HepG2 (cell line): ENCODE results near the gene SV2A. TPM values are rescaled to one million over a fixed set of nuclear protein-coding genes. Genes with fewer than 3 reads are reported as not detected.

Experiments
- ATAC-seq: fragments of 200-7000 bp; cut with Tn5 transposase; 3 replicates; pipeline ENCODE4 v1.9.1; 2020; ENCODE audit warnings: mild to moderate bottlenecking, moderate library complexity
- BruUV-seq: library from RNA; stranded (reverse); fragments of 400-500 nt; replicated peaks from 2 replicates; lab custom pipeline; 2021; lab: Mats Ljungman, UMichigan
- CTCF ChIA-PET: fragments of 300-600 bp; formaldehyde crosslinking; extraction: SDS; loops from one replicate; lab custom pipeline; 2021; ENCODE audit warnings: low total read pairs, inconsistent platforms, low intra/inter-chr PET ratio; lab: Yijun Ruan, JAX
- POLR2A ChIA-PET: fragments of 350-600 bp; sonication (Branson Sonifier 250); formaldehyde crosslinking; loops from one replicate; lab custom pipeline; 2020; ENCODE audit warnings: antibody characterized with exemption, inconsistent platforms; lab: Yijun Ruan, JAX
- DNase-seq: peaks from one replicate; pipeline ENCODE4 v3.0.0-alpha.2; 2015; ENCODE audit warnings: low spot score
- FAIRE-seq: peaks from 3 replicates; lab custom pipeline; 2011; peaks lifted over from hg19 to GRCh38; lab: Jason Lieb, UNC
- H2AFZ ChIP-seq: one replicate; pipeline ENCODE4 v1.6.1; 2011; ENCODE audit warnings: low read length, inconsistent platforms
- H3K27ac ChIP-seq: fragments of 300-600 bp; 3 replicates; pipeline ENCODE4 v1.8.0; 2011; ENCODE audit warnings: mixed run types, mild to moderate bottlenecking, mixed read lengths, low read length, inconsistent platforms; ENCODE audit not compliant: insufficient read depth; ENCODE audit errors: extremely low read length
- H3K27me3 ChIP-seq, 2 experiments: fragments of 200-600 bp in 1 of 2; 2 replicates in 1 of 2; 3 replicates in 1 of 2; pipeline versions ENCODE4 v1.6.0 to v1.8.0; 2011; ENCODE audit warnings: low read length in 2 of 2, mild to moderate bottlenecking in 2 of 2, moderate library complexity in 2 of 2, inconsistent platforms in 1 of 2; ENCODE audit not compliant: insufficient read depth in 2 of 2, control insufficient read depth in 1 of 2
- H3K36me3 ChIP-seq, 2 experiments: fragments of 200-600 bp in 1 of 2; replicated peaks in 1 of 2; 2 replicates in 1 of 2; 3 replicates in 1 of 2; pipeline versions ENCODE4 v1.5.1 to v1.8.0; 2011; ENCODE audit warnings: low read length in 2 of 2, inconsistent platforms in 1 of 2; ENCODE audit not compliant: insufficient read depth in 2 of 2, control insufficient read depth in 1 of 2
- H3K4me1 ChIP-seq: 2 replicates; pipeline ENCODE4 v1.5.1; 2012; ENCODE audit warnings: low read length, inconsistent platforms; ENCODE audit not compliant: insufficient read depth
- H3K4me2 ChIP-seq: 2 replicates; pipeline ENCODE4 v1.6.0; 2011; ENCODE audit warnings: low read depth, low read length, inconsistent platforms
- H3K4me3 ChIP-seq, 3 experiments: fragments of 200-600 bp in 1 of 3; sonication (generic), shearing (Covaris generic) in 1 of 3; replicated peaks in 1 of 3; 2 replicates each; pipeline ENCODE4 v1.5.1; 2011 to 2016; ENCODE audit warnings: low read length in 3 of 3, inconsistent platforms in 2 of 3, low read depth in 2 of 3, mild to moderate bottlenecking in 2 of 3, control low read depth in 1 of 3, mixed read lengths in 1 of 3; ENCODE audit not compliant: insufficient read depth in 1 of 3
- H3K79me2 ChIP-seq: one replicate; pipeline ENCODE4 v1.6.1; 2011; ENCODE audit warnings: low read length, inconsistent platforms; ENCODE audit not compliant: insufficient read depth
- H3K9ac ChIP-seq: 2 replicates; pipeline ENCODE4 v1.6.0; 2011; ENCODE audit warnings: mild to moderate bottlenecking, low read depth, low read length, inconsistent platforms; ENCODE audit not compliant: insufficient read depth
- H3K9me3 ChIP-seq: 2 replicates; pipeline ENCODE4 v1.5.1; 2012; ENCODE audit warnings: mild to moderate bottlenecking, low read length
- H4K20me1 ChIP-seq: 2 replicates; pipeline ENCODE4 v1.6.0; 2011; ENCODE audit warnings: inconsistent platforms, mild to moderate bottlenecking, low read length, moderate library complexity; ENCODE audit not compliant: insufficient read depth
- HNRNPK ChIP-seq: fragments of 200-400 bp; formaldehyde crosslinking; IDR thresholded peaks from 2 replicates; pipeline ENCODE4 v1.6.1; 2018; ENCODE audit warnings: low read length, low read depth, moderate library complexity, mild to moderate bottlenecking; ENCODE audit not compliant: poor library complexity, severe bottlenecking
- HOXD1 ChIP-seq: sonication (generic); formaldehyde crosslinking; IDR thresholded peaks from 2 replicates; pipeline ENCODE4 v1.5.0; 2020; ENCODE audit warnings: missing genetic modification reagents
- MED8 ChIP-seq: sonication (generic); formaldehyde crosslinking; IDR thresholded peaks from 2 replicates; pipeline ENCODE4 v1.8.1; 2023; ENCODE audit warnings: mild to moderate bottlenecking, missing genetic modification reagents; ENCODE audit not compliant: insufficient replicate concordance
- NBN ChIP-seq: fragments of 450-650 bp; conservative IDR thresholded peaks from 2 replicates; pipeline ENCODE4 v1.6.1; 2017
- REPIN1 ChIP-seq: sonication (generic); formaldehyde crosslinking; IDR thresholded peaks from 2 replicates; pipeline ENCODE4 v1.8.0; 2022; ENCODE audit warnings: missing genetic modification reagents, low read depth, mild to moderate bottlenecking, borderline replicate concordance
- ZBTB21 ChIP-seq: sonication (generic); formaldehyde crosslinking; IDR thresholded peaks from 2 replicates; pipeline ENCODE4 v1.4.0; 2020; ENCODE audit warnings: missing genetic modification reagents
- ZNF24 ChIP-seq: fragments of 450-650 bp; IDR thresholded peaks from 2 replicates; pipeline ENCODE4 v1.6.1; 2017; ENCODE audit warnings: antibody characterized with exemption, mild to moderate bottlenecking
- ZNF790 ChIP-seq: sonication (generic); formaldehyde crosslinking; IDR thresholded peaks from 2 replicates; pipeline ENCODE4 v1.8.0; 2022; ENCODE audit warnings: missing genetic modification reagents, mild to moderate bottlenecking, borderline replicate concordance
- ZSCAN12 ChIP-seq: sonication (generic); formaldehyde crosslinking; IDR thresholded peaks from 2 replicates; pipeline ENCODE4 v1.9.0; 2021; ENCODE audit warnings: mild to moderate bottlenecking, missing genetic modification reagents
- WGBS: methylation state at CpG from one replicate; pipeline ENCODE4 v1.1.6; 2017; ENCODE audit warnings: low lambda C conversion rate; 5-methylcytosine and 5-hydroxymethylcytosine counted together
- in situ Hi-C: cut with HindIII; loops from 2 replicates; pipeline ENCODE4 v1.10.0; 2017; ENCODE audit warnings: low pct_unique_long_range_greater_than_20kb; ENCODE audit not compliant: extremely low pct_ligation_motif_present
- intact Hi-C: fragments of 100-400 bp; cut with micrococcal nuclease; formaldehyde crosslinking; loops from one replicate; pipeline ENCODE4 v1.10.0; 2022; ENCODE audit not compliant: unreplicated experiment
- polyA plus RNA-seq, 8 experiments: library from polyadenylated mRNA; depleted of rRNA in 3 of 8; stranded (reverse) in 7 of 8; unstranded in 1 of 8; fragments of >200 nt; fragmentation: Illumina TruSeq in 4 of 8; extraction: Trizol in 4 of 8; gene quantifications; 2 replicates each; pipeline versions ENCODE4 v1.2.1 to v1.2.3, GENCODE V29; 2011 to 2016; ENCODE audit warnings: low read depth in 4 of 8, missing spikeins in 1 of 8, mixed read lengths in 1 of 8; ENCODE audit not compliant: insufficient read depth in 1 of 8
- total RNA-seq, 5 experiments: library from RNA; depleted of rRNA; stranded (reverse); fragments of >200 nt; fragmentation: Illumina TruSeq; extraction: Trizol; gene quantifications; 2 replicates each; pipeline ENCODE4 v1.2.3, GENCODE V29; 2016; ENCODE audit warnings: low read depth in 1 of 5
- TF ChIP-seq, protein P1 (sequence below): sonication (generic); formaldehyde crosslinking; IDR thresholded peaks from 2 replicates; pipeline ENCODE4 v1.8.0; 2022; ENCODE audit warnings: low read depth, missing genetic modification reagents
- TF ChIP-seq, protein P2 (sequence below): IDR thresholded peaks from 2 replicates; pipeline ENCODE4 v1.6.1; 2016; ENCODE audit warnings: missing biosample characterization, missing genetic modification reagents, low read depth
- TF ChIP-seq, protein P3 (sequence below): sonication (generic); formaldehyde crosslinking; IDR thresholded peaks from 2 replicates; pipeline ENCODE4 v1.4.0; 2020; ENCODE audit warnings: mild to moderate bottlenecking, missing genetic modification reagents, borderline replicate concordance

SV2A gene
- total and polyA plus RNA-seq, 2 of the 13 experiments (the other 11 are each of a cell fraction or from before 2014, with no cell fraction given) = 0.84 to 1.9 TPM

DNA sequence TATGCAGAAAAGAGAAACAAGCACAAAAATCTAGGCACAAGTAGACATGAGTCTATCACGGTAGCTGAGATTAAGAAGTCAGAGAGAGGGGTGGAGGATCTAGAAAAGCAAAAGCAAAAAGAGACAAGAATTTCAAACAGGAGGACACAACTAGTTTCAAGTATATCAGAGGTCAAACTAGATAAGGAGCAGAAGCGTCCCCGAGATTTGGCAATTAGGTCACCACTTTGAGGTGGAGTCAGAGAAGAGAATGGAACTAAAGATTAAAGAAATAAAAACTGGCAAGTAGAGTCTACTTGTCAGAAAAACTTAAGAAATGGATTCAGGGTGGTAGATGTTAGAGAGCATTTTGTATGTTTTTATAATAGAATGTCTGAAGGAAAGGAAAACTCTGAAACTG, 7.7 kb upstream of the SV2A start (continued):
- TF ChIP-seq, protein P1, sequence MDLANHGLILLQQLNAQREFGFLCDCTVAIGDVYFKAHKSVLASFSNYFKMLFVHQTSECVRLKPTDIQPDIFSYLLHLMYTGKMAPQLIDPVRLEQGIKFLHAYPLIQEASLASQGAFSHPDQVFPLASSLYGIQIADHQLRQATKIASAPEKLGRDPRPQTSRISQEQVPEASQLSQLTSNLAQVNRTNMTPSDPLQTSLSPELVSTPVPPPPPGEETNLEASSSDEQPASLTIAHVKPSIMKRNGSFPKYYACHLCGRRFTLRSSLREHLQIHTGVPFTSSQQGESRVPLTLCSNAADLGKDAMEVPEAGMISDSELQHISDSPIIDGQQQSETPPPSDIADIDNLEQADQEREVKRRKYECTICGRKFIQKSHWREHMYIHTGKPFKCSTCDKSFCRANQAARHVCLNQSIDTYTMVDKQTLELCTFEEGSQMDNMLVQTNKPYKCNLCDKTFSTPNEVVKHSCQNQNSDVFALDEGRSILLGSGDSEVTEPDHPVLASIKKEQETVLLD (CRISPR knock-in tag) = no peak
- no peak for TF ChIP-seq MED8
- TF ChIP-seq REPIN1 (CRISPR knock-in tag) = no peak
- TF ChIP-seq, protein P2, sequence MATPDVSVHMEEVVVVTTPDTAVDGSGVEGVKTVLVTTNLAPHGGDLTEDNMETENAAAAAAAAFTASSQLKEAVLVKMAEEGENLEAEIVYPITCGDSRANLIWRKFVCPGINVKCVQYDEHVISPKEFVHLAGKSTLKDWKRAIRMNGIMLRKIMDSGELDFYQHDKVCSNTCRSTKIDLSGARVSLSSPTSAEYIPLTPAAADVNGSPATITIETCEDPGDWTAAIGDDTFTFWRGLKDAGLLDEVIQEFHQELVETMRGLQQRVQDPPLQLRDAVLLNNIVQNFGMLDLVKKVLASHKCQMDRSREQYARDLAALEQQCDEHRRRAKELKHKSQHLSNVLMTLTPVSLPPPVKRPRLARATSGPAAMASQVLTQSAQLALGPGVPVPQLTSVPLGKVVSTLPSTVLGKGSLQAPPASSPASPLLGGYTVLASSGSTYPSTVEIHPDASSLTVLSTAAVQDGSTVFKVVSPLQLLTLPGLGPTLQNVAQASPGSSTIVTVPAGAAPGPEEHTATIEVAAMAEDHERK (CRISPR knock-in tag) = no peak
- no peak for TF ChIP-seq ZNF24
- no peak for TF ChIP-seq ZBTB21 (CRISPR knock-in tag)
- TF ChIP-seq NBN = no peak
- TF ChIP-seq HNRNPK = no peak

DNA sequence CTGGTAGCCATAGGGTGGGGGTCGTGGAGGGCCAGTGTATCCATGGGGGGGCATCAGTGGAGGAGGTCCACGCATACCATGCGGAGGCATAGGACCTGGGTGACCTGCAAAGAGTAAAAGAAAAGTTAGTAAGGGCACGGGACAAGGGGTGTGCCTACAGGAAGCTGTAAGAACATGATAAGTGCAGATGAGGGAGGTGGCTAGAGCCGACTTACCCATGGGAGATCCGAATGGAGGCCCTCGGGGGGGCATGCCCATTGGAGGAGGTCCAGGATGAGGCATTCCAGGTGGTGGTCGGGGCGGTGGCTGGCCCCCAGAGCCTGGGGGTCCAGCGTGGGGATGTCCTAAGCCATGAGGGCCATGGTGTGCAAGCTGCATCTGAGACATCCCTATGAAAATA, 6.0 kb upstream of the SV2A start:
- no peaks in the 10 kb centered on the region for H3K9me3 ChIP-seq
- ChIA-PET POLR2A (no interaction called here), CTCF (no interaction called here)
- DNase-seq (no peak), ATAC-seq (no peak), FAIRE-seq (no peak)
- intact Hi-C loops = no loop called here
- H2AFZ ChIP-seq = no peak overlapping the region
- TF ChIP-seq HOXD1 (CRISPR knock-in tag) = no peak
- no peak for TF ChIP-seq ZSCAN12
- TF ChIP-seq ZNF790 = no peak
- TF ChIP-seq, protein P3, sequence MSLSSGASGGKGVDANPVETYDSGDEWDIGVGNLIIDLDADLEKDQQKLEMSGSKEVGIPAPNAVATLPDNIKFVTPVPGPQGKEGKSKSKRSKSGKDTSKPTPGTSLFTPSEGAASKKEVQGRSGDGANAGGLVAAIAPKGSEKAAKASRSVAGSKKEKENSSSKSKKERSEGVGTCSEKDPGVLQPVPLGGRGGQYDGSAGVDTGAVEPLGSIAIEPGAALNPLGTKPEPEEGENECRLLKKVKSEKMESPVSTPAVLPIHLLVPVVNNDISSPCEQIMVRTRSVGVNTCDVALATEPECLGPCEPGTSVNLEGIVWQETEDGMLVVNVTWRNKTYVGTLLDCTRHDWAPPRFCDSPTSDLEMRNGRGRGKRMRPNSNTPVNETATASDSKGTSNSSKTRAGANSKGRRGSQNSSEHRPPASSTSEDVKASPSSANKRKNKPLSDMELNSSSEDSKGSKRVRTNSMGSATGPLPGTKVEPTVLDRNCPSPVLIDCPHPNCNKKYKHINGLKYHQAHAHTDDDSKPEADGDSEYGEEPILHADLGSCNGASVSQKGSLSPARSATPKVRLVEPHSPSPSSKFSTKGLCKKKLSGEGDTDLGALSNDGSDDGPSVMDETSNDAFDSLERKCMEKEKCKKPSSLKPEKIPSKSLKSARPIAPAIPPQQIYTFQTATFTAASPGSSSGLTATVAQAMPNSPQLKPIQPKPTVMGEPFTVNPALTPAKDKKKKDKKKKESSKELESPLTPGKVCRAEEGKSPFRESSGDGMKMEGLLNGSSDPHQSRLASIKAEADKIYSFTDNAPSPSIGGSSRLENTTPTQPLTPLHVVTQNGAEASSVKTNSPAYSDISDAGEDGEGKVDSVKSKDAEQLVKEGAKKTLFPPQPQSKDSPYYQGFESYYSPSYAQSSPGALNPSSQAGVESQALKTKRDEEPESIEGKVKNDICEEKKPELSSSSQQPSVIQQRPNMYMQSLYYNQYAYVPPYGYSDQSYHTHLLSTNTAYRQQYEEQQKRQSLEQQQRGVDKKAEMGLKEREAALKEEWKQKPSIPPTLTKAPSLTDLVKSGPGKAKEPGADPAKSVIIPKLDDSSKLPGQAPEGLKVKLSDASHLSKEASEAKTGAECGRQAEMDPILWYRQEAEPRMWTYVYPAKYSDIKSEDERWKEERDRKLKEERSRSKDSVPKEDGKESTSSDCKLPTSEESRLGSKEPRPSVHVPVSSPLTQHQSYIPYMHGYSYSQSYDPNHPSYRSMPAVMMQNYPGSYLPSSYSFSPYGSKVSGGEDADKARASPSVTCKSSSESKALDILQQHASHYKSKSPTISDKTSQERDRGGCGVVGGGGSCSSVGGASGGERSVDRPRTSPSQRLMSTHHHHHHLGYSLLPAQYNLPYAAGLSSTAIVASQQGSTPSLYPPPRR (CRISPR knock-in tag) = no peak
- in situ Hi-C loops = no loop called here
- H3K79me2 ChIP-seq = peaks cover 17% of the 10 kb centered on the region
- no peak overlapping the region for H3K4me3 ChIP-seq
- H3K4me1 ChIP-seq = peaks cover 29% of the 10 kb centered on the region
- H3K9ac ChIP-seq = no peak overlapping the region
- no peaks in the 10 kb centered on the region; a peak in 1 of 5 replicates for H3K27me3 ChIP-seq
- H3K36me3 ChIP-seq = peaks cover 13 to 41% of the 10 kb centered on the region in 2 experiments
- H4K20me1 ChIP-seq = 0 out of 2 replicates have a peak, but pooled peaks cover 3% of the 10 kb centered on the region
- H3K4me2 ChIP-seq = no peak overlapping the region
- no peak overlapping the region for H3K27ac ChIP-seq
- WGBS = 98% methylated on average over 10 of the region's 10 CpGs
- BruUV-seq = no TSS peak
